Transverse colon (tissue), 4 donors: Measurements from ENCODE around the gene GRM8.

Source experiments
- POLR2AphosphoS5 ChIP-seq, 3 donors: sonication (generic); formaldehyde crosslinking; IDR thresholded peaks; one replicate each; pipeline ENCODE4 v1.6.1; 2016; ENCODE audit warnings: antibody characterized with exemption in 3 of 3
- TF ChIP-seq, protein P1 (sequence below), 5 experiments: fragments of 200-600 bp in 3 of 5; fragments of 450-650 bp in 2 of 5; sonication (generic) in 3 of 5; IDR thresholded peaks; 1 replicate in 2 of 5; 2 replicates in 3 of 5; pipeline ENCODE4 v1.5.1; 2016 to 2017; ENCODE audit warnings: antibody characterized with exemption in 5 of 5, inconsistent platforms in 3 of 5, mild to moderate bottlenecking in 2 of 5, moderate library complexity in 1 of 5

- TF ChIP-seq POLR2AphosphoS5 (IDR thresholded peaks at IDR 0.05), result no peak
- TF ChIP-seq, protein P1, sequence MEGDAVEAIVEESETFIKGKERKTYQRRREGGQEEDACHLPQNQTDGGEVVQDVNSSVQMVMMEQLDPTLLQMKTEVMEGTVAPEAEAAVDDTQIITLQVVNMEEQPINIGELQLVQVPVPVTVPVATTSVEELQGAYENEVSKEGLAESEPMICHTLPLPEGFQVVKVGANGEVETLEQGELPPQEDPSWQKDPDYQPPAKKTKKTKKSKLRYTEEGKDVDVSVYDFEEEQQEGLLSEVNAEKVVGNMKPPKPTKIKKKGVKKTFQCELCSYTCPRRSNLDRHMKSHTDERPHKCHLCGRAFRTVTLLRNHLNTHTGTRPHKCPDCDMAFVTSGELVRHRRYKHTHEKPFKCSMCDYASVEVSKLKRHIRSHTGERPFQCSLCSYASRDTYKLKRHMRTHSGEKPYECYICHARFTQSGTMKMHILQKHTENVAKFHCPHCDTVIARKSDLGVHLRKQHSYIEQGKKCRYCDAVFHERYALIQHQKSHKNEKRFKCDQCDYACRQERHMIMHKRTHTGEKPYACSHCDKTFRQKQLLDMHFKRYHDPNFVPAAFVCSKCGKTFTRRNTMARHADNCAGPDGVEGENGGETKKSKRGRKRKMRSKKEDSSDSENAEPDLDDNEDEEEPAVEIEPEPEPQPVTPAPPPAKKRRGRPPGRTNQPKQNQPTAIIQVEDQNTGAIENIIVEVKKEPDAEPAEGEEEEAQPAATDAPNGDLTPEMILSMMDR (IDR thresholded peaks at IDR 0.05), result no peak
These were observed 751.1 kb downstream of the GRM8 start for GRCh38 chr7:126501617-126502016.
